ENCODE measurements around the gene RELN. TPM values are rescaled to one million over a fixed set of nuclear protein-coding genes. Genes with fewer than 3 reads are reported as not detected.
A peak's percentile ranks its signal among the peaks of the same experiment; 100 is the strongest.

Gene RELN
- polyA plus RNA-seq, 1 donor (not counting 4 experiments of a cell fraction or from before 2014, with no cell fraction given) = not detected

- H3K27ac ChIP-seq (ENCODE audit: control insufficient read depth, insufficient read depth, low read length) = no peak overlapping the region
- no peak for FAIRE-seq
- no peaks in the 10 kb centered on the region for H3K27me3 ChIP-seq (ENCODE audit: control insufficient read depth, extremely low read depth, insufficient read depth, low read length)
- dilution Hi-C loops (cut with MboI; ENCODE audit: extremely low pct_ligation_motif_present, low sequenced_read_pairs) = no loop called here
- no peak overlapping the region for H3K4me2 ChIP-seq (ENCODE audit: control insufficient read depth, extremely low read depth, insufficient read depth, low read depth, low read length)
- H3K36me3 ChIP-seq (ENCODE audit: control insufficient read depth in 2 of 2, extremely low read depth in 1 of 2, insufficient read depth in 2 of 2, low read length in 2 of 2) = no peaks in the 10 kb centered on the region
- TF ChIP-seq EZH2 (IDR thresholded peaks at IDR 0.05; ENCODE audit: low read length) (no peak), CTCF (optimal IDR thresholded peaks at IDR 0.05 in 1 of 3, IDR thresholded peaks at IDR 0.05 in 1 of 3, conservative IDR thresholded peaks at IDR 0.05 in 1 of 3; ENCODE audit: extremely low read depth in 1 of 3, insufficient read depth in 2 of 3, low read length in 3 of 3) (no peak)
- H2AFZ ChIP-seq (ENCODE audit: control insufficient read depth, low read length) = no peak overlapping the region
- H3K4me1 ChIP-seq (ENCODE audit: control insufficient read depth, extremely low read depth, insufficient read depth, low read length) = peaks cover 3% of the 10 kb centered on the region
- H3K9me3 ChIP-seq (ENCODE audit: control insufficient read depth, low read depth, low read length) = no peaks in the 10 kb centered on the region
- H4K20me1 ChIP-seq (ENCODE audit: control insufficient read depth, extremely low read depth, insufficient read depth, low read length) = no peaks in the 10 kb centered on the region
- DNase-seq (ENCODE audit: low read depth, low spot score) = no peak
- H3K9ac ChIP-seq (ENCODE audit: control insufficient read depth, extremely low read depth, insufficient read depth, low read length) = no peak overlapping the region
- H3K9me1 ChIP-seq (ENCODE audit: control insufficient read depth, extremely low read depth, insufficient read depth, low read length) = no peaks in the 10 kb centered on the region
- no peak overlapping the region for H3K4me3 ChIP-seq (ENCODE audit: control insufficient read depth in 2 of 3, extremely low read depth in 1 of 3, insufficient read depth in 2 of 3, low read depth in 1 of 3, low read length in 3 of 3)
- no peaks in the 10 kb centered on the region for H3K79me2 ChIP-seq (ENCODE audit: control insufficient read depth, insufficient read depth, low read length)
Observed at GRCh38 chr7:103644319-103644718, 345.1 kb downstream of the RELN start.

- H3K27ac ChIP-seq (ENCODE audit: control insufficient read depth, insufficient read depth, low read length) = no peak overlapping the region
- no peak overlapping the region for H3K4me2 ChIP-seq (ENCODE audit: control insufficient read depth, extremely low read depth, insufficient read depth, low read depth, low read length)
- no peak overlapping the region for H3K9ac ChIP-seq (ENCODE audit: control insufficient read depth, extremely low read depth, insufficient read depth, low read length)
- dilution Hi-C loops (cut with MboI; ENCODE audit: extremely low pct_ligation_motif_present, low sequenced_read_pairs) = no loop called here
- no peaks in the 10 kb centered on the region for H3K79me2 ChIP-seq (ENCODE audit: control insufficient read depth, insufficient read depth, low read length)
- no peak for FAIRE-seq
- no peak overlapping the region for H2AFZ ChIP-seq (ENCODE audit: control insufficient read depth, low read length)
- H3K36me3 ChIP-seq (ENCODE audit: control insufficient read depth in 2 of 2, extremely low read depth in 1 of 2, insufficient read depth in 2 of 2, low read length in 2 of 2) = no peaks in the 10 kb centered on the region
- H3K9me1 ChIP-seq (ENCODE audit: control insufficient read depth, extremely low read depth, insufficient read depth, low read length) = no peaks in the 10 kb centered on the region
- no peak for TF ChIP-seq CTCF (optimal IDR thresholded peaks at IDR 0.05 in 1 of 3, IDR thresholded peaks at IDR 0.05 in 1 of 3, conservative IDR thresholded peaks at IDR 0.05 in 1 of 3; ENCODE audit: extremely low read depth in 1 of 3, insufficient read depth in 2 of 3, low read length in 3 of 3)
- TF ChIP-seq EZH2 (IDR thresholded peaks at IDR 0.05; ENCODE audit: low read length) = no peak
- peak; percentile 5 for DNase-seq (ENCODE audit: low read depth, low spot score)
- no peak overlapping the region for H3K4me3 ChIP-seq (ENCODE audit: control insufficient read depth in 2 of 3, extremely low read depth in 1 of 3, insufficient read depth in 2 of 3, low read depth in 1 of 3, low read length in 3 of 3)
- peaks cover 16% of the 10 kb centered on the region for H3K4me1 ChIP-seq (ENCODE audit: control insufficient read depth, extremely low read depth, insufficient read depth, low read length)
- no peaks in the 10 kb centered on the region for H3K9me3 ChIP-seq (ENCODE audit: control insufficient read depth, low read depth, low read length)
- no peaks in the 10 kb centered on the region for H3K27me3 ChIP-seq (ENCODE audit: control insufficient read depth, extremely low read depth, insufficient read depth, low read length)
- no peaks in the 10 kb centered on the region for H4K20me1 ChIP-seq (ENCODE audit: control insufficient read depth, extremely low read depth, insufficient read depth, low read length)
Observed at GRCh38 chr7:103640031-103640779, 349.3 kb downstream of the RELN start.

All from keratinocyte (primary cell).